Adrenal gland (tissue), 5 donors: Measurements from ENCODE around the gene AURKB.

Experiments used
- CTCF ChIP-seq, 6 experiments: fragments of 450-650 bp in 4 of 6; fragments of 200-600 bp in 2 of 6; sonication (generic) in 1 of 6; IDR thresholded peaks; 1 replicate in 5 of 6; 2 replicates in 1 of 6; pipeline versions ENCODE4 v1.5.1 to v1.8.0; 2016 to 2021; ENCODE audit warnings: antibody characterized with exemption in 6 of 6, mild to moderate bottlenecking in 2 of 6, moderate library complexity in 1 of 6
- POLR2A ChIP-seq, 2 donors: fragments of 450-650 bp; IDR thresholded peaks; one replicate each; pipeline ENCODE4 v1.6.1; 2017; ENCODE audit warnings: antibody characterized with exemption in 2 of 2, mild to moderate bottlenecking in 2 of 2, moderate library complexity in 1 of 2
- donor health status: DM: no; HTN: no; CAD: no.

DNA sequence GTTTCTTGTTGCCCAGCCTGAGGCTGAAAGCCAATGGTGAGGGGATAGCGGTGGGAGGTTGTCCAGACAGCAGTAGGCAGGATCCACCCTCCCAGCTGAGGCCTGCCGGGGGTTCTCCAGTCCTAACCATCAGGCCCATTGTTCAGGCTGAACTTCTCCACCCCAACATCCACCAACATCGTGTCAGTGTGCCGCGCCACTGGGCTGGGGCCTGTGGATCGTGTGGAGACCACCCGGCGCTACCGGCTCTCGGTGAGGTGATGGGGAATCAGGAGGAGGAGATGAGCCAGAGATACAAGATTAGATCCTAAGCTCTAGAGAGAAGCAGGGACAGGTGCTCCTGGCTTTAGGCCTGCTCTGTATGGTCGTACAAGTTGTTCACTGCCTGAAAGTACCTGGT lies 44.5 kb upstream of the AURKB start:
- no peak for TF ChIP-seq CTCF (IDR thresholded peaks at IDR 0.05)
- no peak for TF ChIP-seq POLR2A (IDR thresholded peaks at IDR 0.05)
